Neural crest cell (in vitro differentiated cells): ENCODE measurements around the gene IFI35. TPM values are rescaled to one million over a fixed set of nuclear protein-coding genes. Genes with fewer than 3 reads are reported as not detected.
"Not testable (repeated sequence)": the region's sequence is repeated elsewhere in the genome, so short reads cannot be mapped to it uniquely, and the experiment has no call there.

Experiments
- DNase-seq: peaks from one replicate; pipeline ENCODE4 v3.0.0; 2021; ENCODE audit warnings: low read depth, mixed read lengths, low spot score
- H3K27ac Mint-ChIP-seq: one replicate; pipeline ENCODE4 v1.8.0; 2021; ENCODE audit warnings: mild to moderate bottlenecking, mixed read lengths; ENCODE audit not compliant: unreplicated experiment
- H3K27me3 Mint-ChIP-seq: 2 replicates; pipeline ENCODE4 v1.8.0; 2021; ENCODE audit warnings: low read depth, mild to moderate bottlenecking, mixed read lengths
- H3K36me3 Mint-ChIP-seq: 2 replicates; pipeline ENCODE4 v1.8.0; 2021; ENCODE audit warnings: low read depth, mild to moderate bottlenecking, mixed read lengths
- H3K4me1 Mint-ChIP-seq: 2 replicates; pipeline ENCODE4 v1.8.0; 2021; ENCODE audit warnings: mixed read lengths
- H3K4me3 Mint-ChIP-seq: one replicate; pipeline ENCODE4 v1.8.0; 2021; ENCODE audit warnings: mild to moderate bottlenecking, mixed read lengths
- H3K9me3 Mint-ChIP-seq: 2 replicates; pipeline ENCODE4 v1.8.0; 2021; ENCODE audit warnings: mixed read lengths
- total RNA-seq: library from RNA; stranded (reverse); gene quantifications from 2 replicates; pipeline ENCODE4 v1.2.1, GENCODE V29; 2021
- TF ChIP-seq, protein P1 (sequence below): fragments of 200-600 bp; sonication (generic); conservative IDR thresholded peaks from 2 replicates; pipeline ENCODE4 v1.5.0; 2021; ENCODE audit warnings: antibody characterized with exemption, mild to moderate bottlenecking

Gene IFI35
- total RNA-seq, 1 donor from 2014 or later, result 0.91 TPM

DNA sequence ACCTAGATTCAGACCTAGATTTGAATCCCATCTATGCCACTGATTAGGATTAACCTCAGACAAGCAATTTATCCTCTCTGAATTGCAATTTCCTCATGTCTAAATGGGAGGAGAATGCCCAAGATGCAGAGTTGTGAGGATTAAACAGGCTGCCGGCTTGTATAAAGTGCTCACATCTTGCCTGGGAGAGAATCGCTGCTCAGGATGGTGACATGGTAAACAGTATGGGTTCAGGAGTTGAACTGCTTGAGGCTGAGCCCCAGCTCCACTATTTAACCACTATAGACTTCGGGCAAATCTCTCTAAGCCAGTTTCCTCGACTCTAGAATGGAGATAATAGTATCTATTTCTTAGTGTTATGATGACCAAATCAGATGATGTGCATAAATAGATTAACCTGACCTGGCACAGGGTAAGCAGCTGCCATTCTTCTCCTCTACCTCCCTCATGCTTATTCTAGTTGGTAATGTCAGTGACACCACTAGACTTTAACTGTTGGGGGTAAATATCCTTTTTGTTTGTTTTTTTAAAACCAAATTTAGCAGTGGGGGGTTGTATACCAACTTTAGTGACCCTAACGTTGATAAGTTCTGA is 9.1 kb upstream of the IFI35 start:
- TF ChIP-seq, protein P1, sequence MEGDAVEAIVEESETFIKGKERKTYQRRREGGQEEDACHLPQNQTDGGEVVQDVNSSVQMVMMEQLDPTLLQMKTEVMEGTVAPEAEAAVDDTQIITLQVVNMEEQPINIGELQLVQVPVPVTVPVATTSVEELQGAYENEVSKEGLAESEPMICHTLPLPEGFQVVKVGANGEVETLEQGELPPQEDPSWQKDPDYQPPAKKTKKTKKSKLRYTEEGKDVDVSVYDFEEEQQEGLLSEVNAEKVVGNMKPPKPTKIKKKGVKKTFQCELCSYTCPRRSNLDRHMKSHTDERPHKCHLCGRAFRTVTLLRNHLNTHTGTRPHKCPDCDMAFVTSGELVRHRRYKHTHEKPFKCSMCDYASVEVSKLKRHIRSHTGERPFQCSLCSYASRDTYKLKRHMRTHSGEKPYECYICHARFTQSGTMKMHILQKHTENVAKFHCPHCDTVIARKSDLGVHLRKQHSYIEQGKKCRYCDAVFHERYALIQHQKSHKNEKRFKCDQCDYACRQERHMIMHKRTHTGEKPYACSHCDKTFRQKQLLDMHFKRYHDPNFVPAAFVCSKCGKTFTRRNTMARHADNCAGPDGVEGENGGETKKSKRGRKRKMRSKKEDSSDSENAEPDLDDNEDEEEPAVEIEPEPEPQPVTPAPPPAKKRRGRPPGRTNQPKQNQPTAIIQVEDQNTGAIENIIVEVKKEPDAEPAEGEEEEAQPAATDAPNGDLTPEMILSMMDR, result no peak
- no peak for DNase-seq
- Mint-ChIP-seq H3K9me3 (no peaks in the 10 kb centered on the region), H3K4me1 (peaks cover 30% of the 10 kb centered on the region), H3K27ac (peak overlapping the region; percentile 0), H3K36me3 (peaks cover 3% of the 10 kb centered on the region), H3K4me3 (peak overlapping the region; percentile 96), H3K27me3 (no peaks in the 10 kb centered on the region)

- H3K36me3 Mint-ChIP-seq, result peaks cover 4% of the 10 kb centered on the region
- peak; percentile 93 for DNase-seq
- H3K4me3 Mint-ChIP-seq, result peak within 1 kb of the TSS; percentile 96
Observed at GRCh38 chr17:42997984-42998938, 8.3 kb upstream of the IFI35 start, which contains the start of gene RPL27. Gene RPL27, plus strand, starts transcription at chr17:42998419. Its CDS starts 332 bp downstream, at chr17:42998751.

DNA sequence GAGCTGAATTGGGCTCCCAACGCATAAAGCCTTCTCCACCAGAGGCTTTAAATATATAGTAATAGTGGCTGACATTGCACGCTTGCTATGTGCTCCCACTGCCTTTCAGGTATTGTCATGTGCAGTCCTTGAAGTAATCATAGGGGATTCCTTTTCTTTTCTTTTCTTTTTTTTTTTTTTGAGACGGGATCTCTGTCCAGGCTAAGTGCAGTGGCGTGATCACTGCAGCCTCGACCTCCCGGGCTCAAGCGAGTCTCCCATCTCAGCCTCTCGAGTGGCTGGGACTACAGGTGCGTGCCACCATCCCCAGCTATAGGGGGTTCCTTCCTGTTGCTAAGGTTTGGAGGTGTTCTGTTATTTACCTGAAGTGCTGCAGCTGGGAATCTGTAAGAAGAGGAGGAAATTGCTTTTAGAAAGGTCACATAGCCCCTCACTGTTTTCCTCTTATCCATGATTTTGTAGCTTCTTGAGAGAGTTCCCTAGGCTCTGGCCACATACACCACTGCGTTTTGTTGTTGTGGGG is 7.5 kb upstream of the IFI35 start:
- Mint-ChIP-seq H3K27me3 (no peaks in the 10 kb centered on the region), H3K36me3 (peaks cover 10% of the 10 kb centered on the region), H3K9me3 (no peaks in the 10 kb centered on the region), H3K27ac (peak overlapping the region; percentile 100), H3K4me3 (peak overlapping the region; percentile 96), H3K4me1 (peaks cover 30% of the 10 kb centered on the region)
- TF ChIP-seq, protein P1, result no peak
- DNase-seq, result no peak

More at GRCh38 chr17:42997984-42998938, 8.3 kb upstream of the IFI35 start, which contains the start of gene RPL27:
- peaks cover 30% of the 10 kb centered on the region for H3K4me1 Mint-ChIP-seq
- TF ChIP-seq, protein P1, result peak; percentile 83
- no peaks in the 10 kb centered on the region for H3K27me3 Mint-ChIP-seq
- no peaks in the 10 kb centered on the region for H3K9me3 Mint-ChIP-seq
- H3K27ac Mint-ChIP-seq, result peak within 1 kb of the TSS; percentile 100

DNA sequence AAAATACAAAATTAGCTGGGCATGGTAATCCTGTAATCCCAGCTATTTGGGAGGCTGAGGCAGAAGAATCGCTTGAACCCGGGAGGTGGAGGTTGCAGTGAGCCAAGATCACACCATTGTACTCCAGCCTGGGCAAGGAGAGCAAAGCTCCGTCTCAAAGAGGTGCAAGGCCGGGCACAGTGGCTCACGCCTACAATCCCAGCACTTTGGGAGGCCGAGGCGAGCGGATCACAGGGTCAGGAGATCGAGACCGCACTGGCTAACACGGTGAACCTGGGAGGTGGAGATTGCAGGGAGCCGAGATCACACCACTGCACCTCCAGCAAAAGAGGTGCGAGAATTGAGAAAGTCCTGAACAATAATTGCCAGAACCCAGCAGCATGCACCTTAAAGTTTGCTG is 5.7 kb upstream of the IFI35 start:
- Mint-ChIP-seq H3K36me3 (peaks cover 10% of the 10 kb centered on the region), H3K4me1 (peaks cover 30% of the 10 kb centered on the region)
- DNase-seq, H3K4me3 Mint-ChIP-seq, H3K9me3 Mint-ChIP-seq, H3K27ac Mint-ChIP-seq, H3K27me3 Mint-ChIP-seq: not testable (repeated sequence)

DNA sequence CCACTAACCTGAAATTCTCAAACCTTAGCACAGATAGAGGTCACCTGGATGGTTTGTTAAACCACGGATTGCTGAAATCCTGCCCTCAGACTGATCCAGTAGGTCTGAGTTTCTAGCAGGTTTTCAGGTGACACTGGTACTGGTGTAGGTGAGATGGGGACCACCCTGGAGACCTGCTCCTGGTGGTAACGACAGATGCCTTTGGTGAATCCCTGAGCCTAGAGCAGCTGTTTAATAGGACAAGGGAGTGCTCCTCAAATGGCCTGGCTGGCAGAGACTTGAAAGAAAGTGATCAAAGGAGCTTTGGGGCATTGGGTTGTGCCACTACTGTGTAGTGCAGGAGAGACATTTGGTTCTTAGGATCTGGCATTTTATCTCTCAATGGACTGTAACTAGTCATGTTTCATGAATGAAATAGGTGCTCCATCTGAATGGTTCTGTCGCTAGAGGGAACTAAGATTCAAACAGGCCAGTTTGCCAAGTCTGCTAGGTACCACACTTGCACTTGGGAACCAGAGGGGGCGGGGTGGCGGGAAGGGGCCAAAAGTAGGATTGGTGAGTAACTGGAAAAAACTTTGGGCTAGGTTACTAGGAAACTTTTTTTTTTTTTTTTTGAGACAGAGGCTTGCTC is 2.9 kb upstream of the IFI35 start:
- no peaks in the 10 kb centered on the region for H3K27me3 Mint-ChIP-seq
- H3K9me3 Mint-ChIP-seq, result no peaks in the 10 kb centered on the region
- TF ChIP-seq, protein P1, result no peak
- no peak for DNase-seq
- peaks cover 22% of the 10 kb centered on the region for H3K4me1 Mint-ChIP-seq
- H3K36me3 Mint-ChIP-seq, result peaks cover 10% of the 10 kb centered on the region
- H3K27ac Mint-ChIP-seq, result no peak overlapping the region
- H3K4me3 Mint-ChIP-seq, result peak overlapping the region; percentile 53
